ENCODE measurements around the gene RAD1.

RAD1 gene

GRCh38 chr5:34865091-34865490, 50.2 kb downstream of the RAD1 start:
- no peak for DNase-seq (ENCODE audit: low read depth in 2 of 2)

DNA sequence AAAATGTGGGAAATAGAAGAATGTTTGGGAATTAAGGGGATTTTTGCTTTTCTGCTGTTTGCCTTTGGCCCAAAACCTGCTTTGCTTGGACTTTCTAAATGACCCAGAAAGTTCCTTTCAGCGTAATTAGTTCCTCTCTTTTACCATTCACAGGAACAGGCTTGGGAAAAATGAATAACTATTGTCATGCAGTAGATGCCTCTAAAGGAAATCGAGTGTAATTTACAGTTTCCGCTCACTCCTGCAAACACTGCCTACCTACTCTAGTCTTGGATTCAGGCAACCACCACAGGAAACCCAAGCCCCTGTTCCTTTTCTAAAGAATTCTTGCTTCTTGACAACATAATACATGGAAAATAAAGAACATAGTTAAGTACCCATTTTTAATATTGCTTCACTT, 51.4 kb downstream of the RAD1 start:
- DNase-seq (ENCODE audit: low read depth in 2 of 2): no peak

DNA sequence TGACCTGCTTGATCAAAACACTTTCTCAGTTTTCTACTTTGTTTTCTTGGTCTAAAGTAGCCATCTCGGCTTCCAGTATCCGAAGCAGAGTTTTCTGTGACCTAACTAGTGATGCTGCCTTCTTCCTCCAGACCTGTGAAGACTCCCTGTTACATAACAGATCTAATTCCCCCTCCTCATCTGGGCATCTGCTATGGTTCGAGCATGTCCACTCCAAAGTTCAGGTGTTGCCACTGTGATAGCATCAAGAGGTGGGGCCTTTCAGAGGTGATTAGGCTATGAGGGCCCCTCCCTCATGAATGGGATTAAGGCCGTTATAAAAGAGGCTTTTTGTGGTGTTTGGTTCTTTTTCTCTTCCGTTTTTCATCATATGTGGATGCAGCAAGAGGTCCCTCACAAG, 56.1 kb downstream of the RAD1 start:
- no peak for DNase-seq (ENCODE audit: low read depth in 2 of 2)

DNA sequence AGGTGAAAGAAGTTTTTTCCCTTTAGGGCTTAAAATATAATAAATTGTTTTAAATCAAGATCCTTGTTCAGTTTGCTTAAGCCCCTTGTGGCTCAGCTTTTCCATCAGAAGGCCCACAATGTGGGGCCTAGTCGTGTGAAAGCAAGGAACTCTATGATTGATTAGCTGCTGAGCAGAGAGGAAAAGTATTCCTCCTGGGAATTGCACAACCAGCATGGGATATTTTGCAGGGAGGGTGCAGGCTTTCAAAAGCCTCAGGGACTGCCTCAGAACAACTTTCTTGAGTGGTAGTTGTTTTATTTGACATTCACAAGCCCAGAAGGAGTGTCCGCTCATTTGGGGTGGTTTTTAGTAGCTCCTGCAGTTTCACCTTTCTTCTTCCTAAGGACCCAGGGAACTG, 56.5 kb downstream of the RAD1 start:
- DNase-seq (ENCODE audit: low read depth in 2 of 2): no peak

DNA sequence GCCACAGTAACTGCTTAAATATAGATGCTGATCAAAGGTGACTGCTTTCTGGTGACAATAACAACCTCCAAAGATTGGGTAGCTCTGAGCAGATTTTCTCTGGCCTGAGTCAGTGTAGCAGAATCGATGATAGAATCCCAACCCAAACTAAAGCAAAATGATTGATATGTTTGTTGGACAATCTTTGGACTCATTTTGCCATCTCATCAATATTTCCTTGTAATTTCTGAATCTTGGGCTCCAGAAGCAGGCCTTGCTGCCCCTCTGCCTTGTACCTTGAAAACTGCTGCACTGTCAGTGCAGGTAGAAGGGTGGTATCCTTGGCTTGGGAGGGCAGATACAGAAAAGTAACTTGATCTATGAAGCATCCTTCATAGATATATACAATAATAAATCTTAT, 57.4 kb downstream of the RAD1 start:
- DNase-seq (ENCODE audit: low read depth in 2 of 2): no peak

DNA sequence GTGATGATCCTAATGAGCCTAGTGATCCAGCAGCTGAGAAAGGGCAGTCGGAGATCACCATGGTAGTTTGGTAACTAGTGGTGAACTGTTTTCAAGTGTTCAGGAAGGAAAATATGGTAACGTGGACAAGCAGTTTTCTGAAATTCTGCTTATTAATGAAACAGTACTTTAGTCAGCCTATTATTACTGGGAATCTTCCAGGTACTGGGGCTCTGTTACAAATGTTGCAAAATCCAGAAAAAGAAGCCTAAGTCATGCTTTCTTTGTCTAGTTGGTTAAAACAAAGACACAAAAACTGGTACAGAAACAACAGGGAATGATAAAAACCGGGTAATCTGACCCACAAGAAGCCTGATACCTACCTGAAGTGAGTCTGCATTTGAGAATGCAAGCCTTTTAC, 58.1 kb downstream of the RAD1 start:
- no peak for DNase-seq (ENCODE audit: low read depth in 2 of 2)

All from stimulated activated CD8-positive, alpha-beta memory T cell treated with anti-CD3 and anti-CD28 coated beads, Interleukin-7, amount 100 ng/mL, for 4 hours (primary cell).